GM23338 (cell line): Measurements from ENCODE around the gene SOS1. TPM values are rescaled to one million over a fixed set of nuclear protein-coding genes. Genes with fewer than 3 reads are reported as not detected.

ENCODE experiments used
- ATAC-seq: fragments of 200-7000 bp; cut with Tn5 transposase; 3 replicates; pipeline ENCODE4 v1.9.1; 2020
- DNase-seq: peaks from one replicate; pipeline ENCODE4 v3.0.0-alpha.2; 2015; ENCODE audit warnings: low spot score
- H2AFZ ChIP-seq: fragments of 200-600 bp; sonication (generic); 2 replicates; pipeline ENCODE4 v1.8.0; 2016; ENCODE audit warnings: antibody characterized with exemption, mild to moderate bottlenecking, moderate library complexity
- H3F3A ChIP-seq: fragments of 200-600 bp; sonication (generic); replicated peaks from 2 replicates; pipeline ENCODE4 v1.8.0; 2017; ENCODE audit warnings: antibody characterized with exemption, mixed run types, low read depth
- H3K27ac ChIP-seq: fragments of 200-600 bp; sonication (generic); 2 replicates; pipeline ENCODE4 v1.6.1; 2016; ENCODE audit warnings: low read depth
- H3K27me3 ChIP-seq: fragments of 200-600 bp; sonication (generic); 2 replicates; pipeline ENCODE4 v1.8.0; 2016; ENCODE audit warnings: mild to moderate bottlenecking, mixed run types, moderate library complexity; ENCODE audit not compliant: insufficient read depth
- H3K36me3 ChIP-seq: fragments of 200-600 bp; sonication (generic); 2 replicates; pipeline ENCODE4 v1.8.0; 2016; ENCODE audit warnings: mild to moderate bottlenecking; ENCODE audit not compliant: insufficient read depth
- H3K4me1 ChIP-seq: fragments of 200-600 bp; sonication (generic); 2 replicates; pipeline ENCODE4 v1.8.0; 2016; ENCODE audit warnings: mild to moderate bottlenecking, moderate library complexity; ENCODE audit not compliant: insufficient read depth
- H3K4me2 ChIP-seq: fragments of 200-600 bp; sonication (generic); 2 replicates; pipeline ENCODE4 v1.7.1; 2017; ENCODE audit warnings: mixed run types
- H3K4me3 ChIP-seq: fragments of 200-600 bp; sonication (generic); 2 replicates; pipeline ENCODE4 v1.6.1; 2016; ENCODE audit warnings: mixed run types
- H3K79me2 ChIP-seq: fragments of 200-600 bp; sonication (generic); replicated peaks from 2 replicates; pipeline ENCODE4 v1.8.0; 2017; ENCODE audit warnings: mild to moderate bottlenecking; ENCODE audit not compliant: insufficient read depth
- H3K9me2 ChIP-seq: fragments of 200-600 bp; sonication (generic); 2 replicates; pipeline ENCODE4 v1.8.0; 2017; ENCODE audit not compliant: insufficient read depth
- H4K20me1 ChIP-seq: fragments of 200-600 bp; sonication (generic); replicated peaks from 2 replicates; pipeline ENCODE4 v1.8.0; 2017; ENCODE audit warnings: mild to moderate bottlenecking; ENCODE audit not compliant: insufficient read depth
- H3K27ac Mint-ChIP-seq: 2 replicates; pipeline ENCODE4 v1.8.0; 2020; ENCODE audit warnings: inconsistent platforms, mild to moderate bottlenecking, moderate library complexity, mixed read lengths
- H3K27me3 Mint-ChIP-seq: 3 replicates; pipeline ENCODE4 v1.8.0; 2022; ENCODE audit warnings: low read depth, mild to moderate bottlenecking, moderate library complexity, mixed read lengths, inconsistent platforms; ENCODE audit not compliant: insufficient read depth, poor library complexity
- H3K36me3 Mint-ChIP-seq: 3 replicates; pipeline ENCODE4 v1.8.0; 2021; ENCODE audit warnings: low read depth, mild to moderate bottlenecking, inconsistent platforms, moderate library complexity, mixed read lengths
- H3K4me1 Mint-ChIP-seq: 3 replicates; pipeline ENCODE4 v1.8.0; 2020; ENCODE audit warnings: mild to moderate bottlenecking, inconsistent platforms, mixed read lengths
- H3K4me3 Mint-ChIP-seq: 3 replicates; pipeline ENCODE4 v1.8.0; 2021; ENCODE audit warnings: moderate library complexity, mild to moderate bottlenecking, inconsistent platforms, mixed read lengths
- H3K9me3 Mint-ChIP-seq: 3 replicates; pipeline ENCODE4 v1.8.0; 2020; ENCODE audit warnings: moderate library complexity, mild to moderate bottlenecking, inconsistent platforms, mixed read lengths
- CREB1 ChIP-seq: fragments of 250-450 bp; sonication (Bioruptor Pico); IDR thresholded peaks from 2 replicates; pipeline ENCODE4 v1.5.0; 2020; ENCODE audit warnings: low read depth, mild to moderate bottlenecking, moderate library complexity
- CTCF ChIP-seq, 2 experiments: fragments of 200-600 bp in 1 of 2; sonication (generic) in 1 of 2; conservative IDR thresholded peaks; 2 replicates each; pipeline versions ENCODE4 v1.5.1 to v1.6.1; 2016 to 2017; ENCODE audit warnings: antibody characterized with exemption in 2 of 2, low read depth in 2 of 2, mild to moderate bottlenecking in 2 of 2, moderate library complexity in 1 of 2
- ETS1 ChIP-seq: IDR thresholded peaks from 2 replicates; pipeline ENCODE4 v1.6.1; 2016; ENCODE audit warnings: antibody characterized with exemption
- EZH2 ChIP-seq: fragments of 200-600 bp; sonication (generic); IDR thresholded peaks from one replicate; pipeline ENCODE4 v1.8.0; 2017; ENCODE audit warnings: antibody characterized with exemption, mild to moderate bottlenecking, low read depth; ENCODE audit not compliant: unreplicated experiment
- EZH2phosphoT487 ChIP-seq: fragments of 200-600 bp; sonication (generic); IDR thresholded peaks from one replicate; pipeline ENCODE4 v1.8.1; 2018; ENCODE audit warnings: antibody characterized with exemption; ENCODE audit not compliant: unreplicated experiment
- JUNB ChIP-seq: IDR thresholded peaks from one replicate; pipeline ENCODE4 v1.6.1; 2016; ENCODE audit warnings: antibody characterized with exemption; ENCODE audit not compliant: unreplicated experiment
- NANOG ChIP-seq: IDR thresholded peaks from 2 replicates; pipeline ENCODE4 v1.6.1; 2016; ENCODE audit warnings: antibody characterized with exemption, borderline replicate concordance
- POLR2AphosphoS5 ChIP-seq: IDR thresholded peaks from 2 replicates; pipeline ENCODE4 v1.6.1; 2016; ENCODE audit warnings: antibody characterized with exemption, low read depth
- ZNF114 ChIP-seq: fragments of 250-450 bp; sonication (Bioruptor Pico); IDR thresholded peaks from 2 replicates; pipeline ENCODE4 v1.5.0; 2020; ENCODE audit warnings: mild to moderate bottlenecking, moderate library complexity
- polyA plus RNA-seq: library from polyadenylated mRNA; unstranded; fragments of >200 nt; fragmentation: Nextera tagmentation; extraction: Ambion mirVana; gene quantifications from 2 replicates; pipeline ENCODE4 v1.2.1, GENCODE V29; 2016
- total RNA-seq: library from RNA; depleted of rRNA; stranded (reverse); fragments of >200 nt; shearing (Covaris generic); gene quantifications from 2 replicates; pipeline ENCODE4 v1.2.3, GENCODE V29; 2014
- TF ChIP-seq, protein P1 (sequence below): fragments of 250-450 bp; sonication (Bioruptor Pico); IDR thresholded peaks from 2 replicates; pipeline ENCODE4 v1.5.0; 2020; ENCODE audit warnings: mild to moderate bottlenecking, moderate library complexity

The SOS1 gene
- total and polyA plus RNA-seq, 2 experiments from 2014 or later = 13.4 to 21.9 TPM

DNA sequence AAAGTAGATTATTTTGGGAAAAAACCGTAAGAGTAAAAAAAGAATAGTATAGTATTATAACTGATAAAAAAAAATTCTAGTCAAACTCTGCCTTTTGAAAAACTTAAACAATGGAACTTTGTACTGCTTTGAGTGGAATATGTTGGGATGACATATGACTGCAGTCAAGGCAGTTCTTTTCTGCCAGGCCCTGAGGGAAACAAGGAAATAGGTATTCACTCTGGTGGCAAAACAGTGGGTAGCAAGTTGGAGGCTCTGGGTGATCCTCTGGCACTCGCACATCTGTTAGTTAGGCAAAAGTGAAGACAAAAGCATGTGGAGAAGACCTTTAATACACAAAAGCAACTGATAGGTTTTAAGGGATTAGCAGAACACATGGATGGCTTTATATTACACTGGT, 129.0 kb downstream of the SOS1 start (continued):
- TF ChIP-seq, protein P1, sequence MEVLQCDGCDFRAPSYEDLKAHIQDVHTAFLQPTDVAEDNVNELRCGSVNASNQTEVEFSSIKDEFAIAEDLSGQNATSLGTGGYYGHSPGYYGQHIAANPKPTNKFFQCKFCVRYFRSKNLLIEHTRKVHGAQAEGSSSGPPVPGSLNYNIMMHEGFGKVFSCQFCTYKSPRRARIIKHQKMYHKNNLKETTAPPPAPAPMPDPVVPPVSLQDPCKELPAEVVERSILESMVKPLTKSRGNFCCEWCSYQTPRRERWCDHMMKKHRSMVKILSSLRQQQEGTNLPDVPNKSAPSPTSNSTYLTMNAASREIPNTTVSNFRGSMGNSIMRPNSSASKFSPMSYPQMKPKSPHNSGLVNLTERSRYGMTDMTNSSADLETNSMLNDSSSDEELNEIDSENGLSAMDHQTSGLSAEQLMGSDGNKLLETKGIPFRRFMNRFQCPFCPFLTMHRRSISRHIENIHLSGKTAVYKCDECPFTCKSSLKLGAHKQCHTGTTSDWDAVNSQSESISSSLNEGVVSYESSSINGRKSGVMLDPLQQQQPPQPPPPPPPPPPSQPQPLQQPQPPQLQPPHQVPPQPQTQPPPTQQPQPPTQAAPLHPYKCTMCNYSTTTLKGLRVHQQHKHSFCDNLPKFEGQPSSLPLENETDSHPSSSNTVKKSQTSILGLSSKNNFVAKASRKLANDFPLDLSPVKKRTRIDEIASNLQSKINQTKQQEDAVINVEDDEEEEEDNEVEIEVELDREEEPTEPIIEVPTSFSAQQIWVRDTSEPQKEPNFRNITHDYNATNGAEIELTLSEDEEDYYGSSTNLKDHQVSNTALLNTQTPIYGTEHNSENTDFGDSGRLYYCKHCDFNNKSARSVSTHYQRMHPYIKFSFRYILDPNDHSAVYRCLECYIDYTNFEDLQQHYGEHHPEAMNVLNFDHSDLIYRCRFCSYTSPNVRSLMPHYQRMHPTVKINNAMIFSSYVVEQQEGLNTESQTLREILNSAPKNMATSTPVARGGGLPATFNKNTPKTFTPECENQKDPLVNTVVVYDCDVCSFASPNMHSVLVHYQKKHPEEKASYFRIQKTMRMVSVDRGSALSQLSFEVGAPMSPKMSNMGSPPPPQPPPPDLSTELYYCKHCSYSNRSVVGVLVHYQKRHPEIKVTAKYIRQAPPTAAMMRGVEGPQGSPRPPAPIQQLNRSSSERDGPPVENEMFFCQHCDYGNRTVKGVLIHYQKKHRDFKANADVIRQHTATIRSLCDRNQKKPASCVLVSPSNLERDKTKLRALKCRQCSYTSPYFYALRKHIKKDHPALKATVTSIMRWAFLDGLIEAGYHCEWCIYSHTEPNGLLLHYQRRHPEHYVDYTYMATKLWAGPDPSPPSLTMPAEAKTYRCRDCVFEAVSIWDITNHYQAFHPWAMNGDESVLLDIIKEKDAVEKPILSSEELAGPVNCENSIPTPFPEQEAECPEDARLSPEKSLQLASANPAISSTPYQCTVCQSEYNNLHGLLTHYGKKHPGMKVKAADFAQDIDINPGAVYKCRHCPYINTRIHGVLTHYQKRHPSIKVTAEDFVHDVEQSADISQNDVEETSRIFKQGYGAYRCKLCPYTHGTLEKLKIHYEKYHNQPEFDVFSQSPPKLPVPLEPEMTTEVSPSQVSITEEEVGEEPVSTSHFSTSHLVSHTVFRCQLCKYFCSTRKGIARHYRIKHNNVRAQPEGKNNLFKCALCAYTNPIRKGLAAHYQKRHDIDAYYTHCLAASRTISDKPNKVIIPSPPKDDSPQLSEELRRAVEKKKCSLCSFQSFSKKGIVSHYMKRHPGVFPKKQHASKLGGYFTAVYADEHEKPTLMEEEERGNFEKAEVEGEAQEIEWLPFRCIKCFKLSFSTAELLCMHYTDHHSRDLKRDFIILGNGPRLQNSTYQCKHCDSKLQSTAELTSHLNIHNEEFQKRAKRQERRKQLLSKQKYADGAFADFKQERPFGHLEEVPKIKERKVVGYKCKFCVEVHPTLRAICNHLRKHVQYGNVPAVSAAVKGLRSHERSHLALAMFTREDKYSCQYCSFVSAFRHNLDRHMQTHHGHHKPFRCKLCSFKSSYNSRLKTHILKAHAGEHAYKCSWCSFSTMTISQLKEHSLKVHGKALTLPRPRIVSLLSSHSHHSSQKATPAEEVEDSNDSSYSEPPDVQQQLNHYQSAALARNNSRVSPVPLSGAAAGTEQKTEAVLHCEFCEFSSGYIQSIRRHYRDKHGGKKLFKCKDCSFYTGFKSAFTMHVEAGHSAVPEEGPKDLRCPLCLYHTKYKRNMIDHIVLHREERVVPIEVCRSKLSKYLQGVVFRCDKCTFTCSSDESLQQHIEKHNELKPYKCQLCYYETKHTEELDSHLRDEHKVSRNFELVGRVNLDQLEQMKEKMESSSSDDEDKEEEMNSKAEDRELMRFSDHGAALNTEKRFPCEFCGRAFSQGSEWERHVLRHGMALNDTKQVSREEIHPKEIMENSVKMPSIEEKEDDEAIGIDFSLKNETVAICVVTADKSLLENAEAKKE (CRISPR knock-in tag) = no peak
- TF ChIP-seq CTCF (conservative IDR thresholded peaks at IDR 0.05; ENCODE audit: low read depth in 2 of 2) (no peak), CREB1 (CRISPR knock-in tag) (no peak)

DNA sequence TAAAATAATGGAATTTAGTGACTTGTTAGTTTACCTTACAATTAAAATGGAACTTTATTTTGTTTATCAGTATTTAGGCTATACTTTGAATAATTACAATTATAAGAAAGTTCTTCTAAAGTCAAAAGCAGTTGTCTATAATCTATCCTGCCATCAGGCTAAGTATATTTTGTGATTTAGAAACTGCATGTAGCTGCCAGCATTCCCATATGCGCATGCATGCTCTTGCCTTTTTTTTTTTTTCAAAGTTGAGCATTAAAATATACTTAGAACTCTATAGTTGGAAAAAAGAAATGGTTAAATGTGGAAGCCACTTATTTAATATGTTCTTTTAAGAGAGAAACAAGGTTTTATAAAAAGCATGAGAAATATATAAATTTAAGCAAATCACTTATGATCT, 132.1 kb downstream of the SOS1 start:
- H3K27me3 Mint-ChIP-seq = no peaks in the 10 kb centered on the region
- H3K4me3 Mint-ChIP-seq = no peak overlapping the region
- Histone ChIP-seq H2AFZ (no peak overlapping the region), H4K20me1 (no peaks in the 10 kb centered on the region), H3K27ac (no peak overlapping the region), H3K79me2 (no peaks in the 10 kb centered on the region), H3K4me1 (peaks cover 17% of the 10 kb centered on the region; the same call in 1 of the 2 replicates), H3K9me2 (no peaks in the 10 kb centered on the region), H3K4me3 (no peak overlapping the region), H3K4me2 (no peak overlapping the region), H3K36me3 (peaks cover 11% of the 10 kb centered on the region; the same call in 1 of the 2 replicates), H3K27me3 (no peaks in the 10 kb centered on the region), H3F3A (no peaks in the 10 kb centered on the region)
- H3K36me3 Mint-ChIP-seq = peaks cover 16% of the 10 kb centered on the region
- ATAC-seq (no peak), DNase-seq (no peak)
- H3K9me3 Mint-ChIP-seq = no peaks in the 10 kb centered on the region
- TF ChIP-seq EZH2 = no peak
- no peak for TF ChIP-seq ZNF114 (CRISPR knock-in tag)
- no peak for TF ChIP-seq CREB1 (CRISPR knock-in tag)
- no peak for TF ChIP-seq EZH2phosphoT487
- no peak for TF ChIP-seq POLR2AphosphoS5
- TF ChIP-seq ETS1 = no peak
- no peak for TF ChIP-seq CTCF (conservative IDR thresholded peaks at IDR 0.05; ENCODE audit: low read depth in 2 of 2)
- no peak for TF ChIP-seq JUNB
- TF ChIP-seq NANOG = no peak
- H3K27ac Mint-ChIP-seq = no peak overlapping the region
- H3K4me1 Mint-ChIP-seq = peaks cover 16% of the 10 kb centered on the region
